ENCODE measurements around the gene ZNF438. TPM values are rescaled to one million over a fixed set of nuclear protein-coding genes. Genes with fewer than 3 reads are reported as not detected.

Gene ZNF438
- total RNA-seq, 1 experiment from 2014 or later: 2.0 TPM

GRCh38 chr10:30967650-30968410, 63.8 kb downstream of the ZNF438 start:
- DNase-seq (ENCODE audit: low read depth, low spot score): no peak
- Histone ChIP-seq H3K4me3 (ENCODE audit: low read depth in 2 of 2, low read length in 2 of 2) (no peak overlapping the region), H3K4me1 (ENCODE audit: control insufficient read depth, insufficient read depth, low read length) (no peaks in the 10 kb centered on the region), H3K27ac (ENCODE audit: low read length) (no peak overlapping the region), H3K36me3 (ENCODE audit: control insufficient read depth, insufficient read depth, low read length) (no peaks in the 10 kb centered on the region), H3K9me3 (ENCODE audit: control insufficient read depth, insufficient read depth, low read depth, low read length) (no peaks in the 10 kb centered on the region), H3K27me3 (ENCODE audit: control insufficient read depth, insufficient read depth, low read length) (no peaks in the 10 kb centered on the region)
- no TSS peak for BruUV-seq (replicated peaks)
- TF ChIP-seq SIN3A (IDR thresholded peaks at IDR 0.05; ENCODE audit: borderline replicate concordance, insufficient read depth, low read depth, low read length) (no peak), TCF7L2 (IDR thresholded peaks at IDR 0.05; ENCODE audit: low read depth, low read length) (no peak), REST (IDR thresholded peaks at IDR 0.05; ENCODE audit: insufficient read depth in 1 of 2, low read depth in 2 of 2, low read length in 1 of 2) (no peak), POLR2AphosphoS5 (IDR thresholded peaks at IDR 0.05; ENCODE audit: low read depth, low read length) (no peak), CTCF (IDR thresholded peaks at IDR 0.05) (no peak)
- CTCF ChIA-PET: no interaction called here
- POLR2A ChIA-PET: no interaction called here
- in situ Hi-C loops (cut with HindIII; ENCODE audit: low pct_unique_long_range_greater_than_20kb, low sequenced_read_pairs) (no loop called here), intact Hi-C loops (cut with micrococcal nuclease; ENCODE audit: unreplicated experiment) (no loop called here)
- ATAC-seq: no peak

GRCh38 chr10:30963992-30964930, 67.4 kb downstream of the ZNF438 start:
- no peaks in the 10 kb centered on the region for H3K36me3 ChIP-seq (ENCODE audit: control insufficient read depth, insufficient read depth, low read length)
- intact Hi-C loops (cut with micrococcal nuclease; ENCODE audit: unreplicated experiment): no loop called here
- BruUV-seq (replicated peaks): no TSS peak
- no peak for ATAC-seq
- no peak for TF ChIP-seq REST (IDR thresholded peaks at IDR 0.05; ENCODE audit: insufficient read depth in 1 of 2, low read depth in 2 of 2, low read length in 1 of 2)
- TF ChIP-seq POLR2AphosphoS5 (IDR thresholded peaks at IDR 0.05; ENCODE audit: low read depth, low read length): no peak
- no peak for TF ChIP-seq TCF7L2 (IDR thresholded peaks at IDR 0.05; ENCODE audit: low read depth, low read length)
- no peak for TF ChIP-seq CTCF (IDR thresholded peaks at IDR 0.05)
- no peak for TF ChIP-seq SIN3A (IDR thresholded peaks at IDR 0.05; ENCODE audit: borderline replicate concordance, insufficient read depth, low read depth, low read length)
- CTCF ChIA-PET: no interaction called here
- no peaks in the 10 kb centered on the region for H3K9me3 ChIP-seq (ENCODE audit: control insufficient read depth, insufficient read depth, low read depth, low read length)
- no peaks in the 10 kb centered on the region for H3K4me1 ChIP-seq (ENCODE audit: control insufficient read depth, insufficient read depth, low read length)
- H3K27ac ChIP-seq (ENCODE audit: low read length): no peak overlapping the region
- no peaks in the 10 kb centered on the region for H3K27me3 ChIP-seq (ENCODE audit: control insufficient read depth, insufficient read depth, low read length)
- no peak overlapping the region for H3K4me3 ChIP-seq (ENCODE audit: low read depth in 2 of 2, low read length in 2 of 2)
- DNase-seq (ENCODE audit: low read depth, low spot score): no peak
- POLR2A ChIA-PET: no interaction called here
- in situ Hi-C loops (cut with HindIII; ENCODE audit: low pct_unique_long_range_greater_than_20kb, low sequenced_read_pairs): no loop called here

All from Panc1 (cell line).